ENCODE data around the gene PHTF2.
A peak's percentile ranks its signal among the peaks of the same experiment; 100 is the strongest.
"Not testable (repeated sequence)": the region's sequence is repeated elsewhere in the genome, so short reads cannot be mapped to it uniquely, and the experiment has no call there.

PHTF2 gene

DNA sequence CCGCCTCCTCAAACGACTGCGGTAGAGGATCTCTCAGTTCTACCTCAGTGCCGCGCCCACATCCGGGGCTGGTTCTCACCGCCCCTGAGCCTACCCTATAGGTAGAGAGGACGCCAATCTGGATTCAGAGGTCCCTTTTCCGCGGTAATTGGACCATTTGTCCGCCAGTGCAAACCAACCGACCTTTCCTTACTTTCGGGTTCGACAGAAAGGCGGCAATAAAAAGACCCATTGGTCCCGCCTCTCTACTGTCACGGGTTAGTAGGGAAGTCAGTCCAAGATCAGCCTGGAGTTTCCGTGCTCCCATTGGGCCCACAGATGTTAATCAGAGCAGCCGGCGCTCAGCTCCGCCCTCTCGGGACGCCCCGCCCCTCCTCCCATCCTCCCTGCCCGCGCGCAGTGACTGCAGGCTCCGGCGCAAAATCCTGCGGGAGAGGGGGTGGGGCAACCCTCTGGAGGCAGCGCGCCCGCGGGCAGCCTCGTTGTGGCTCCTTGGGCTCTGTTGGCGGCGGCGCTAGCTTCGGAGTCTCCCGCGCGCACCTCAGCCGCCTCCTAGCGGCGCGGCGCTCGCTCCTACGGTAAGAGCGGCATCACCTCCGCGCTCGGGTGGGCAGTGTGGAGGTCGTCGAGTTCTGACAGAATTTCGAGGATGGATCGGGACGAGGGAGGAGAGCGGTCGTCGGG lies at the start of gene PHTF2, which contains the start of gene TMEM60:
PHTF2 (plus strand) TSS at position 380 of the 684 bp plus-strand sequence.
TMEM60 (minus strand) TSS at position 41 of the 684 bp plus-strand sequence. CDS start 4,061 bp downstream, outside the sequence.
- peak; percentile 73 for DNase-seq (ENCODE audit: low read depth)

DNA sequence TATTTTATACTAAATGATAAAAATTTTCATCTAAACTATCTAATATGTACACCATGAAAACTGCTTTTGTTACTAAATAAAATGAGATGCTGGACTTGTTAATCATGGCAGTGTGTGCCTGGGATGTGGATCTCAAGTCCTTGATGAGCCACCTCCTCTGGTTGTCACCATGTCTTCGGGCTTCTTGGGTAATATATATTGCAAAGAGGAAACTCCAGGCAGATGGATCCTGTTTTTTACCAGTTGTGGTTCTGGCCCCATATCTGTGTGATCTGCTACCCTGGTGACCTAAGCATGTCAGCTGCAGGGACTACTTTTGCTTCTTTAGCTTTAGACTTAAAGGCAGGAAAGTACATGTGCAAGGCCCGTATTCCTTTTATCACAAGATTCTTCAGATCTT lies 46.6 kb upstream of the PHTF2 start:
- no peak for DNase-seq (ENCODE audit: low read depth)

DNA sequence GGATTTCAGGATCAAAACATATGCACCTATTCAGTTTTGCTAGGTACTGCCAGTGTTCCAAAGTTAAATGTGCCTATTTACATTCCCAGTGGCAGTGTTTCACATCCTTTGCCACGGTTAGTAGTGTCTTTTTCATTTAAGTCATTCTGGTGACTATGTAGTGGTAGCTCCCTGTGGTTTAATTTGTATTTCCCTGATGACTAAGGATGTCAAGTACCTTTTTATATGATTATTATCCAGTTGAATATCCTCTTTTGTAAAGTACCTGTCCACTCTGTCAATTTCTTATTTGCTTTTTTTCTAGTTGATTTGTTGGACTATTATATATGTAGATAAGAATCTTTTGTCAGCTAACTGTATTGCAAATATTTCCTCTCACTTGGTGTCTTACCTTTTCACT lies 45.4 kb upstream of the PHTF2 start:
- DNase-seq (ENCODE audit: low read depth), result no peak

DNA sequence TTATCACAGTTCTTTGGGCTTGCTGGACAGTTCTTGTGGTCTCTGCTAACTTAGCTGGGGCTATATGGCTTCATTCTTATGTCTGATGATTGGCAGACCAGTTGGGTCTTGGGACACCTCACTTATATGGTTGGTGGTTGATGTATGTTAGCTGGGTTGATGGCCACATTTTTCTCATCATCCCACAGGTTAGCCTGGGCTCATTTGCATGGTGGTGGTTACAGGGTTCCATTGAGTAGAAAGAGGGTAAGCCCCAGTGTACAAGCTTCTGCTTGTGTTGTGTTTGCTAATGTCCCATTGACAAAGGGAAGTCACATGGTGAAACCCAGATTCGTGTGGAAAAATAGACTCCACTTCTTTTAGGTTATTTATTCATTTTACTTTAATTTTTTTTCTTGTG lies 41.0 kb upstream of the PHTF2 start:
- DNase-seq (ENCODE audit: low read depth), result no peak

DNA sequence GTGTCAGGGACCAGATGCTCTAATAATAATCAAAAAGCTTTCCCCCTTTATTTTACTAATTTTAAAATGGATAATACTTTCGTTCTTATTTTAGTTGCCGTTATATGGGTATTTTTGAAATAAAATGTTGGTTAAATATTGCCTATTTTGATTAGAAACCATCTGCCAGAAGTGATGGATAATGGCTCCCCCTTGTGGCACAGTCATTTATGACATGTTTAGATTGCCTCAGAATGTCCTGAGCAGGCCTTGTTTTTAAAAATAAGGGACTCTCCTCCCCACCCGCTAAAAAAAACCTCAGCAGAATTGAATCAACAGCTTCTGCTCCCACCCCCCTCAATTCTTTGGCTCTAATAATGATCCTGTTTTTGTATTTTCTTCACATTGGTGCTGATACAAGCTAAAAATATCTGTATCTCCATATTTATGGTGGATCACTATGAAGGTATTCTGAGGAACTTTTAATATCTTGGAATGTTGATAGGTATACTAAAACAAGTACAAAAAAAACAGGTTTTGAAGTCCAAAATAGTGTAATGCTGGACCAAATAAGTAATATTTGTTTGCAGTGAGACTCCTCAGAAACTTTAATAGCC lies 39.2 kb upstream of the PHTF2 start:
- DNase-seq (ENCODE audit: low read depth), result peak; percentile 17

DNA sequence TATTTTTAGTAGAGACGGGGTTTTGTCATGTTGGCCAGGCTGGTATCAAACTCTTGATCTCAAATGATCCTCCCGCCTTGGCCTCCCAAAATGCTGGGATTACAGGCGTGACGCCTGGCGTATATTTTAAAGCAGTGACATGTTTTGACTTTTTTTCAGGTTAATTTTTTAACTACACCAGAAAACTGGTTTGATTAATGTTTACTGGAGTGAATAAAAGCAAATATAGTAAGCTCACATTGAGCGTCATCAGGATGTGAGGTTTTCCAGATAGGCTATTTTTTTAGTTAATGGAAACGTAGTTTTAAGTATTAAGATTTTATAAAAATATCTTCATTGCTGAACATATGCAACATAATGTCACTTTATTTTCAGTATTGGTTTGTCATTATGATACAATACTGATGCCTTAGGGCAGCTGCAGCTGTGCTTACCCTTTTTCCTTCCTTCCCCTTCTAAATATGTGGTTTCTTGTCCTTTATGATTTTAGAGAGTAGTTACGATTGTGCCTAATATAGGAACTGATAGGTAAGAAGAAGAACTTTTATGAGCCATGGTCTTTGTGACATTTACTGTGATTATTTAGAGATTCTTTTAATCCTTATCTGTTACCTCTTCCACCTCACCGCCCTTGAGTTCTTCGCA lies 37.6 kb upstream of the PHTF2 start:
- no peak for DNase-seq (ENCODE audit: low read depth)

DNA sequence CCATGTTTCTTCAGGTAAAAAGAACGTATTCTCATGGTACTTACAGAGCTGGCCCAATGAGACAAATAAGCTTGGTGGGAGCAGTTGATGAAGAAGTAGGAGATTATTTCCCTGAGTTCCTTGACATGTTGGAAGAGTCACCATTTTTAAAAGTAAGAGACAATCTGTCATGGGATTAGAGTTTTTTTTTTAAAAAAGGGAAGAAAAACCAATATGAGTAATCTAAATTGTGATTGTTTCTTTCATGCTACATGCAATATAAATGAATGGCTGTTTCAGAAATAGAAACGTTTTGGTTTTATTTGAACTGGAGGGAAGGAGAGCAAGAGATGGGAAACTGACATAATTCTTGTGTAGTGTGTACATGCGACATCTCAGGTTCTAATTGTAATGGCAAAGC lies 33.1 kb upstream of the PHTF2 start:
- DNase-seq (ENCODE audit: low read depth), result no peak

DNA sequence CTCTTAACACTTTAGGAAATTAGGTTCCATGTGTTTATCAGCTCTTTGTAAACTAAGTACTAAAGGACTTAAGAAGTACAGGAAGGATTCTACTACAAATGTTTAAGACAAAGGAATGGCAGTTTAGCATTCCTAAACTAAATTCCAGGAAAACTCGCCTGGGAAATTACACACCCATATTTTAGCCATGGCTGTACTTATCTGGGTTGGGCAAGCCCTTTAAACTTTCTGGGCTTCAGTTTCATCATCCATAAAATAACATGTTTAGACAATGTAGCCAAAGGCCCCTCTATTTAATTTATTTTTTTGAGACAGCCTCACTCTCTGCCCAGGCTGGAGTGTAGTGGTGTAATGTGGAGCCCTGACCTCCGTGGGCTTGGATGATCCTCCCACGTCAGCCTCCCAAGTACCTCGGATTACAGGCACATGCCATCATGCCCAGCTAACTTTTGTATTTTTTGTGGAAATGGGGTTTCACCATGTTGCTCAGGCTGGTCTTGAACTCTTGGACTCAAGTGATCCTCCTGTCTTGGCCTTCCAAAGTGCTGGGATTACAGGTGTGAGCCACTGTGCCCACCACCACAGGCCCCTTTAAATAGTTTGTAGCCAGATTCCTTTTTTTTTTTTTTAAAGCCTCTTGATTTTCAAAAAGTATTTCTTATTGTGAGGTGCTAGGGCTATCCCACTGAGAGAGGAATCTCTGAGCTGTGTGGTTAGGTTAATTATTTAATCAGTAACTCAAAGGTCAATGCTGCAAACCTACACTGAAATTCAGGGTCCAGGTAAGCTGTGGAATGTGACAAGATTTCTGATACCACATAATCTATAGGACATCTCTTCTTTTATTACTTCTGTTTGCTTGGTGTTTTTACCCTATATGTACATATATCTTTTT lies 32.4 kb upstream of the PHTF2 start:
- no peak for DNase-seq (ENCODE audit: low read depth)

DNA sequence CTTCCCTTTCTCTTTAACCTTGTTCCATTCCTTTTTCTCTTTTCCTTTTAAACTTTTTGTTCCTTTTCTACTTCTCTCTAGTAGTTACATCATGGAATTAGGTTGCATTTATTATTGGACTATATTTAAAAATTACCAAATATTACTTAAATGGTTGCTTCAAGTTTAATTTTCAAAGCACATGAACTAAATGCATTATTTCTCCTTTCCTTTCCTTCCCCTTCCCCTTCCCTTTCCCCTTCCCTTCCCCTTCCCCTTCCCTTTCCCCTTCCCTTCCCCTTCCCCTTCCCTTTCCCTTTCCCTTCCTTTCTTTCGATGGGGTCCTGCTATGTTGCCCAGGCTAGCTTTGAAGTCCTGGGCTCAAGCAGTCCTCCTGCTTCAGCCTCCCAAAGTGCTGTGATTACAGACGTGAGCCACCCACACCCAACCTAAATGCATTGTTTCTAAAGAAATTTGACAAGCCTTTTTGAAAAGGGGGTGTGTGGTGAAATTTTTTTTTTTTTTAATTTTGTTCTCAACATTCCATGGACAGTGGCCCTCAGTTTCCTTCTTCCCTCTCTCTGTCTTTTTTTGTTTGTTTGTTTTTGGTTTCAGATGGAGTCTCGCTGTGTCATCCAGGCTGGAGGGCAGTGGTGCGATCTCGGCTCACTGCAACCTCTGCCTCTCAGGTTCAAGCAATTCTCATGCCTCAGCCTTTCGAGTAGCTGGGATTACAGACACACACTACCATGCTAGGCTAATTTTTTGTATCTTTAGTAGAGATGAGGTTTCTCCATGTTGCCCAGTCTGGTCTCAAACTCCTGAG lies 31.6 kb upstream of the PHTF2 start:
- no peak for DNase-seq (ENCODE audit: low read depth)

DNA sequence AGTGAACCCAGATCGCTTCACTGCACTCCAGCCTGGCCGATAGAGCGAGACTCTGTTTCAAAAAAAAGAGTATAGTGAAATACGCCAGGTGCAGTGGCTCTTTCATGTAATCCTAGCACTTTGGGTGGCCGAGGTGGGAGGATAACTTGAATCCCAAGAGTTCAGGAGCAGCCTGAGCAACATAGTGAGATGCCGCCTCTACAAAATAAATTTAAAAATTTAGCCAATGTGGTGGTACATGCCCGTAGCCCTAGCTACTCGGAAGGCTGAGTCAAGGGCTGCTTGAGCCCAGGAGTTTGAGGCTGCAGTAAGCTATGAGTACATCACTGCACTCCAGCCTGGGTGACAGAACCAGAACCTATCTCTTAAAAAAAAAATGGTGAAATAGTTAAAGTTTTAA lies 28.3 kb upstream of the PHTF2 start:
- DNase-seq (ENCODE audit: low read depth), result no peak

DNA sequence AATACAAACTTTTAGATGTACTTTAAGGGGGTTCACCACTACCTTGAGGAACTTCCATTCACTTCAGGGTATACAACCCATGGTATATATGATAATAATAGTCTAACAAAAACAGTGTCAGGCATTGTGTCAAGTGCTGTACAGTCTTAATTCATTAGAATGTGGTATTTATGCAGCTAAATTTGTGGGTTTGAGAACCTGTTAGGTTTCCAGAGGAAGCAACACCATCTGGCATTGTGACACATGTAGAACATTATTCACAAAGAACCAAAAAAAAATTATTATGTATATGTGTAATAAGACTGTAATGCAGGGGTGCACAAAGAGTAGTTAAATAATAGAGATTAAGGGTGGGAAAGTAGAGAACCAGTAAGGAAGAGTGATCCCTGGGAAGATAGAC lies 26.7 kb upstream of the PHTF2 start:
- DNase-seq (ENCODE audit: low read depth), result no peak

DNA sequence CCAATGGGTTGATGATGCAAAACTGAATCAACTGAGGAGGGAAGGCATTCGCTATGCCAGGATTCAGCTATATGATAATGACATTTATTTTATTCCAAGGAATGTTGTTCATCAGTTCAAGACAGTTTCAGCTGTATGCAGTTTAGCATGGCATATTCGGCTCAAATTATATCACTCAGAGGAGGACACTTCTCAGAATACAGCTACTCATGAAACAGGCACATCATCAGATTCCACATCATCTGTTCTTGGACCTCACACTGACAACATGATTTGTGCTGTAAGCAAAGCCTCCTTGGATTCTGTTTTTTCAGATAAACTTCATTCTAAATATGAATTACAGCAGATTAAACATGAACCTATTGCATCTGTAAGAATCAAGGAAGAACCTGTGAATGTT lies 20.0 kb upstream of the PHTF2 start:
- DNase-seq (ENCODE audit: low read depth), result no peak

DNA sequence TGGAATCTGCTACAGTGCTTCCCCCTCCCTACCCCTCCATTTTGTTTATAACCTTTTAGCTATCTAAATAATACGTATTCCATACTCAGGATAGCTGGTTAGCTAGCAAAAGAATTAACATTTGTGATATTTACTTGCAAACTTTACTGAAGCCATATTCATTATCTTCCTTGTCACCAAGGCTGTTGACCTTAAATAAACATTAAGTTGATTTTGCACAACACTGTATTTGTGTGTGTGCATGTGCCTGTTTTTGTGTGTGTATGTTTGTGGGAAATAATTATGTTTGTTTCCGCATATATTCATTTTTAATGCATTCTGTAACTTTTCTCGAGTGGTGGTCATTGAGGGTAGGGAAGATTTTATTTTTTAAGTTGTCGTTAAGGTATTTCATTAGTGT lies 16.2 kb upstream of the PHTF2 start:
- no peak for DNase-seq (ENCODE audit: low read depth)

DNA sequence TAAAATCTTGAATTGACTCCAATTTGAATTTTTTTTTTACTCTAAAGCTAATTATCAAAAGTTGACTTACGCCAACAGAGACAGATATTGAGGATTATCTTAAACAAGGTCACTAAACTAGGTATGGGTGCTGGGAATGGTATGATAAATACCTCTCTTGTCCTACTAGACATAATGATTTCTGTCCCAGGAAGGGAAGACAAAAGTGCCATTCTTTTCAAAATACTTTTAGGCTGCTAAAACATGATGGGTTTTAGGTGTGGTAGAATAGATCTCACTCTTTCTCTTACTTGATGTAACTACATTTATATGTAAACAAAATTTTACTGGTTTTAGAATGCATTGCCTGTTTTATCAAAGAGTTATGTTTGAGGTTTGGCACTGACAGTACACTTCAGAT lies 15.5 kb upstream of the PHTF2 start:
- DNase-seq (ENCODE audit: low read depth), result no peak

DNA sequence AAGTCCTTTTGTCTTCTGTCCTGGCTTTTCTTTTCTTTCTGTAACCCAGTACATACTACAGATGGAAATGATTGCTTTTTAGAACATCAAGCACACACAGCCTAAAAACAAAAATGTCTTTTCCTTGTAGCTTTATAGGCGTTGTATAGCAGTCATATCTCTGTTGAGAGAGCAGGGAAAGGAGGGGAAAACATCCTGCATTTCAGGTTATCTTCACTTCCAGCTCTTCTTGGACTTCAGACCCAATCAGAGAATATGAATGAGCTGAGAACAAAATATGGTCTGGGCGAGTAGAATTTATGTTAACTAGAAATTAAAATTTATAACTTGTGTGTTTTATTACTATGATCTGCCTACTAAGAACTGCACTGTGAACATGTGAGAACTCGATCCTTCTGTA lies 15.0 kb upstream of the PHTF2 start:
- no peak for DNase-seq (ENCODE audit: low read depth)

DNA sequence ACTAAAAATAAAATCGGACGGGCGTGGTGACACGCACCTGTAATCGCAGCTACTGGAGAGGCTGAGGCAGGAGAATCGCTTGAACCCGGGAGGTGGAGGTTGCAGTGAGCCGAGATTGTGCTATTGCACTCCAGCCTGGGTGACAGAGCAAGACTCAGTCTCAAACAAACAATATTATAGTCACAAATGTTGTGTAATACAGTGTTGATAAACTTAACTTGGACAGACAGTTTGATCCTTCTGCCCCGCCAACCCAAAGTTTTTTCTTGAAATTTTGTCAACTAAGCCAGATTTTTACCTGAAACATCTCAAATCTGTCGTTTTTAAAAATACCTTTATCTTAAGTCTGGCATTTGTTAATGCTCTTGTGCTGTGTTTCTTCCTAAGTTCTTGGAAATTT lies 14.1 kb upstream of the PHTF2 start:
- DNase-seq (ENCODE audit: low read depth), result not testable (repeated sequence)

DNA sequence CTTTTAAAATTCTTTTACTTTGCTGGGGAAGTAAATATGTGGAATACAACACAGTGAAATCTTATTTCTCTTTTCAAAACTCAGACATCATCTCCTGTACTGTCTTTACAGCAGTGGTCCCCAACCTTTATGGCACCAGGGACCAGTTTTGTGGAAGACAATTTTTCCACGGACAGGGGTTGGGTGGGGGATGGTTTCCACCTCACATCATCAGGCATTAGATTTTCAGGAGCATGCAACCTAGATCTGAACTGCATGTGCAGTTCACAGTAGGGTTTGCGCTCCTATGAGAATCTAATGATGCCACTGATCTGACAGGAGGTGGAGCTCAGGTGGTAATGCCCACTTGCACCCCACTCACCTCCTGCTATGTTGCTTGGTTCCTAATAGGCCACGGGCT lies 12.6 kb upstream of the PHTF2 start:
- no peak for DNase-seq (ENCODE audit: low read depth)

DNA sequence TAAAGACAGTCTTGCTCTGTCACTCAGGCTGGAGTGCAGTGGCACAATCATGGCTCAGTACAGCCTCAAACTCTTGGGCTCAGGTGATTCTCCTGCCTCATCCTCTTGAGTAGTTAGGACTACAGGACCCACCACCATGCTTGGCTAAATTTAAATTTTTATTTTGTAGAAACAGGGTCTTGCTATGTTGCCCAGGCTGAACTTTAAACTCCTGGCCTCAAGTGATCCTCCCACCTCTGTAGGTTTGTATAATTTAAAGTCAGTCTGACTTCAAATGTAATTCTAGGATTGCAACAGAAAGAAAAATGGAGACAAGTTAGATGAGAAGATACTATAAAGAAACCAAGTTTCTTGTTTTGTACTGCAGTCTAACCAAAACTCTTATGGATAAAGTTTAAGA lies 11.8 kb upstream of the PHTF2 start:
- no peak for DNase-seq (ENCODE audit: low read depth)

DNA sequence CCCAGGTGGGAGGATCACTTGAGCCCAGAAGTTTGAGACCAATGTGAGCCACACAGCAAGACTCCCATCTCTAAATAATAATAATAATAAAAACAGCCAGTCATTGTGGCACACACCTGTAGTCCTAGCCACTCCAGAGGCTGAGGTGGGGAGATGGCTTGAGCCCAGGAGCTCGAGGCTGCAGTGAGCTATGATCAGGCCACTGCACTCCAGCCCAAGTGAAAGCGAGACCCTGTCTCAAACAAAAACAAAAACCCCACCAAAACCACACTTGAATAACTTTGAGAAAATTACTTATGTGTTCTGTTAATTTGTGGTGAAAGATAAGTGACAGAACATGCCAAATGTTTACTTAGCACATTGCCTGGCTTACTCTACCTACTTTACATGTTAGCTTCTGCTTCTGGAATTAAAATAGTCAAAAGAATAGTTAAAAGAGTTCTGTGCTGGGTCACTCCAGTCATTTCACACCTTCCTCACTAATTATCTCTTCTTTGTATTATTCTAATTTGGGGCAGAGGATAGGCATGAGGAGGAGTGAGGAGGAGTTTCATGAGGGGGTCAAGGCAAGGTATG lies 10.2 kb upstream of the PHTF2 start:
- DNase-seq (ENCODE audit: low read depth), result no peak

DNA sequence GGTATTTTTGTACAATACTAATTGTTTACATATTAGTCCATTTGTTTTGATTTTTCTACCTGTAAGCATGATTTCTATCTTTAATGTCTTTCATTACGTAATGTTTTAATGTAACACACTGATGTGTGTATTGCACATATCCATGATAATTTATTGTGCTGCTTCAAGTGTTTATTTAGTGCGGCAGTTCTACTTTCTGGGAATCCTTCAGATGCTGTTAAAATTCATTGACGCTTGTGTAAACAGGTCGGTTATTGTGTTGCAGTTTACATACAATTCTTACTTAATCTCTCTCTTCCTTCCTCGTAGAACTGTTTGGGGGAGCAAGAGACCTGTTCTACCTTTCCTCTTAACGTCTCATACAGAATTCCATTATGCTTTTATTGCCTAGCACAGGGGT lies 7.2 kb upstream of the PHTF2 start:
- no peak for DNase-seq (ENCODE audit: low read depth)

DNA sequence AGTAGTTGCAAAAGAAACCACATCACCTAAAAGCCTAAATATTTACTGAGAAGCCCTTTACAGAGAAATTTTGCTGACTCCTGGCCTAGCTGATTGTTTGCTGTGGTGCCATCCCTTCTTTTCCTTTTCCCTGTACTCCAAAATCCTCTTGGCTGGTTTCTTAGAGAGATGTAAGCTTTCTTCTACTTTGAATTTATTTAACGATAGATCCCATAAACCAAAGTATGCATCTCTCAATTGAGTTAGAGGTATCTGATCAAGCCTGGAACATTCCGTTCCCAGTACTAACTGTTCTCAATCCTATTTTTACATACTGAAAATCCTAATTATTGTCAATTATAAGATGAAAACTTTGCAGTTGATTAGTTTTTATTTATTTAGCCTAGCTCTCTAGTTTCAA lies 6.6 kb upstream of the PHTF2 start:
- DNase-seq (ENCODE audit: low read depth), result no peak
